Type B pancreatic cell (in vitro differentiated cells): ENCODE results near the gene WDR5. TPM values are rescaled to one million over a fixed set of nuclear protein-coding genes. Genes with fewer than 3 reads are reported as not detected.

ENCODE experiments used
- DNase-seq: peaks from one replicate; pipeline ENCODE4 v3.0.0; 2021; ENCODE audit warnings: mixed read lengths; ENCODE audit not compliant: unreplicated experiment; ENCODE audit errors: extremely low spot score
- H3K27ac Mint-ChIP-seq: 2 replicates; pipeline ENCODE4 v1.8.0; 2021; ENCODE audit warnings: mild to moderate bottlenecking, mixed read lengths
- H3K27me3 Mint-ChIP-seq: 2 replicates; pipeline ENCODE4 v1.8.0; 2021; ENCODE audit warnings: mixed read lengths
- H3K36me3 Mint-ChIP-seq: 2 replicates; pipeline ENCODE4 v1.8.0; 2021; ENCODE audit warnings: mixed read lengths
- H3K4me1 Mint-ChIP-seq: one replicate; pipeline ENCODE4 v1.8.0; 2021; ENCODE audit warnings: mixed read lengths; ENCODE audit not compliant: unreplicated experiment
- H3K4me3 Mint-ChIP-seq: 2 replicates; pipeline ENCODE4 v1.8.0; 2021; ENCODE audit warnings: mild to moderate bottlenecking, mixed read lengths
- H3K9me3 Mint-ChIP-seq: 2 replicates; pipeline ENCODE4 v1.8.0; 2021; ENCODE audit warnings: mixed read lengths
- CTCF ChIP-seq: fragments of 200-600 bp; sonication (generic); conservative IDR thresholded peaks from 2 replicates; pipeline ENCODE4 v1.5.0; 2021; ENCODE audit warnings: antibody characterized with exemption, mild to moderate bottlenecking
- total RNA-seq: library from RNA; stranded (reverse); gene quantifications from 2 replicates; pipeline ENCODE4 v1.2.1, GENCODE V29; 2021; ENCODE audit warnings: low replicate concordance

WDR5 gene
- total RNA-seq, 1 donor from 2014 or later = 45.7 TPM

GRCh38 chr9:134205672-134206310 lies 69.9 kb downstream of the WDR5 start:
- no peak for DNase-seq
- H3K36me3 Mint-ChIP-seq = no peaks in the 10 kb centered on the region

GRCh38 chr9:134206311-134207300 lies 70.7 kb downstream of the WDR5 start:
- Mint-ChIP-seq H3K27ac (no peak overlapping the region), H3K4me3 (peak overlapping the region; percentile 14), H3K9me3 (peaks cover 17% of the 10 kb centered on the region), H3K4me1 (peaks cover 31% of the 10 kb centered on the region), H3K36me3 (no peaks in the 10 kb centered on the region), H3K27me3 (peaks cover 3% of the 10 kb centered on the region)
- no peak for DNase-seq
- TF ChIP-seq CTCF = no peak

More at GRCh38 chr9:134205672-134206310, 69.9 kb downstream of the WDR5 start:
- Mint-ChIP-seq H3K4me1 (peaks cover 31% of the 10 kb centered on the region), H3K4me3 (peak overlapping the region; percentile 14), H3K27ac (peak overlapping the region; percentile 42), H3K27me3 (peaks cover 3% of the 10 kb centered on the region), H3K9me3 (peaks cover 17% of the 10 kb centered on the region)
- TF ChIP-seq CTCF = no peak

- Mint-ChIP-seq H3K27me3 (peaks cover 3% of the 10 kb centered on the region), H3K9me3 (peaks cover 11% of the 10 kb centered on the region), H3K36me3 (no peaks in the 10 kb centered on the region), H3K4me1 (peaks cover 31% of the 10 kb centered on the region), H3K27ac (no peak overlapping the region), H3K4me3 (no peak overlapping the region)
- DNase-seq = no peak
- TF ChIP-seq CTCF = no peak
These were observed 72.5 kb downstream of the WDR5 start for GRCh38 chr9:134208310-134208841.

GRCh38 chr9:134208981-134209725 lies 73.3 kb downstream of the WDR5 start:
- no peak overlapping the region for H3K27ac Mint-ChIP-seq
- no peak overlapping the region for H3K4me3 Mint-ChIP-seq
- peaks cover 35% of the 10 kb centered on the region for H3K4me1 Mint-ChIP-seq
- no peak for DNase-seq
- peaks cover 3% of the 10 kb centered on the region for H3K27me3 Mint-ChIP-seq
- H3K36me3 Mint-ChIP-seq = no peaks in the 10 kb centered on the region
- H3K9me3 Mint-ChIP-seq = peaks cover 6% of the 10 kb centered on the region
- no peak for TF ChIP-seq CTCF

Other genes starting within 250 kb of the WDR5 start
- gene VAV2, start 143.8 kb upstream of the WDR5 start, total RNA-seq = 39.4 and 54.3 TPM in 2 replicates
- gene BRD3OS, start 110.6 kb upstream of the WDR5 start, total RNA-seq = 17.0 and 24.0 TPM in 2 replicates
- gene BRD3, start 68.1 kb upstream of the WDR5 start, total RNA-seq = 59.8 and 72.4 TPM in 2 replicates
- 66.2 and 78.6 TPM in 2 replicates for gene RNU6ATAC, start 28.5 kb downstream of the WDR5 start, total RNA-seq
- 66.9 and 127 TPM in 2 replicates for gene RXRA, start 190.4 kb downstream of the WDR5 start, total RNA-seq